ENCODE results near the gene BOLL. TPM values are rescaled to one million over a fixed set of nuclear protein-coding genes. Genes with fewer than 3 reads are reported as not detected.

Gene BOLL
- total and polyA plus RNA-seq, 2 donors (not counting 1 experiment from before 2014, with no cell fraction given), result not detected

DNA sequence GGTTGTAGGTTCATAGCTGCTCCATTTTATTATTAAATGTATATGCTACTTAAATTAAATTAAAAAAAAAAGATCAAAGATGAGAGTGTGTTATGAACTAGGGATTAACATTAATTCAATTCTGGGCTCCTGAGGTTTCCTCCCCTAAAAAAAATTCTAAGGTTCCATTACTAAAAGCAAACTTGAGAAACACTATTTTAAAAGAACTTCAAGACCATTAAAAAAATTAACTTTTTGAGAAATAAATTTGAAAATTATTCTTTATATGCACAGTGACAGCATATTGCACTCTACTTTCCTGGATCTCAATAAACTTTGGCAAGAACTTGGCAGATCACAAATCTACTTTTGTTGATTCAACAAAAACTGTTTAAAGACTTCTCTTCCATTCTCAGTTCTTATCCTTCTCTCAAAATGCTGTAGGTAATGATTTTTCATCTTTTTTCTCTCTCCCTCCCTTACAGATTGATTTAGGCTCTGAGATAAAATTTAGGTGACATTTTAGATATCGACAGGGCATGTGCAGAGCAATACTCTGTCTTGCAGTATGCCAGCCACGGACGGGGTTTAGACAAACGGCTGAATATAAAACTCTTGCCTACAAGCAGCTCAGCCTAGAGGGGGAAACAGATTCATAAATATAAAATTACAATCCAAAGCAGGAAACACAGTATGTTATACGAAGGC lies 80.5 kb downstream of the BOLL start:
- Histone ChIP-seq H3K27me3 (replicated peaks in 1 of 4; ENCODE audit: control extremely low read depth in 1 of 4, control insufficient read depth in 3 of 4, insufficient read depth in 4 of 4, low read length in 3 of 4) (peaks cover 0 to 10% (median 0%) of the 10 kb centered on the region in 4 experiments), H3K36me3 (replicated peaks in 1 of 2; ENCODE audit: control extremely low read depth in 1 of 2, control insufficient read depth in 1 of 2, extremely low read depth in 1 of 2, insufficient read depth in 2 of 2, low read length in 1 of 2) (no peaks in the 10 kb centered on the region), H3K79me2 (ENCODE audit: control insufficient read depth, insufficient read depth, low read length) (peaks cover 37% of the 10 kb centered on the region), H2AFZ (ENCODE audit: insufficient read depth, low read depth, low read length, poor library complexity, severe bottlenecking) (peak overlapping the region; percentile 88), H3K27ac (ENCODE audit: low read length in 2 of 2) (peak overlapping the region; percentile 80 to 85), H3K9ac (ENCODE audit: low read length) (peak overlapping the region; percentile 85), H3K4me1 (ENCODE audit: control insufficient read depth in 2 of 2, insufficient read depth in 2 of 2, low read length in 2 of 2) (peaks cover 25 to 27% of the 10 kb centered on the region in 2 donors), H3K4me2 (replicated peaks; ENCODE audit: low read depth, low read length, poor library complexity, severe bottlenecking) (peak overlapping the region; percentile 95), H4K20me1 (ENCODE audit: control insufficient read depth, insufficient read depth, low read length, poor library complexity, severe bottlenecking) (peaks cover 23% of the 10 kb centered on the region), H3K9me3 (ENCODE audit: control extremely low read depth in 1 of 3, control insufficient read depth in 2 of 3, insufficient read depth in 1 of 3, low read length in 2 of 3) (peaks cover 0 to 1% (median 0%) of the 10 kb centered on the region in 3 donors), H3K4me3 (ENCODE audit: control extremely low read depth in 1 of 5, extremely low read depth in 1 of 5, insufficient read depth in 1 of 5, low read depth in 2 of 5, low read length in 4 of 5) (peak overlapping the region; percentile 50 to 85 (median 78))
- POLR2A ChIA-PET, result interaction anchor here (0.7 to 1.3 kb wide), 3 partner anchors 205 to 269 kb away, joined by 3 read pairs; partner anchors contain the start of genes COQ10B, HSPD1, HSPE1 and SF3B1
- TF ChIP-seq, protein P1, sequence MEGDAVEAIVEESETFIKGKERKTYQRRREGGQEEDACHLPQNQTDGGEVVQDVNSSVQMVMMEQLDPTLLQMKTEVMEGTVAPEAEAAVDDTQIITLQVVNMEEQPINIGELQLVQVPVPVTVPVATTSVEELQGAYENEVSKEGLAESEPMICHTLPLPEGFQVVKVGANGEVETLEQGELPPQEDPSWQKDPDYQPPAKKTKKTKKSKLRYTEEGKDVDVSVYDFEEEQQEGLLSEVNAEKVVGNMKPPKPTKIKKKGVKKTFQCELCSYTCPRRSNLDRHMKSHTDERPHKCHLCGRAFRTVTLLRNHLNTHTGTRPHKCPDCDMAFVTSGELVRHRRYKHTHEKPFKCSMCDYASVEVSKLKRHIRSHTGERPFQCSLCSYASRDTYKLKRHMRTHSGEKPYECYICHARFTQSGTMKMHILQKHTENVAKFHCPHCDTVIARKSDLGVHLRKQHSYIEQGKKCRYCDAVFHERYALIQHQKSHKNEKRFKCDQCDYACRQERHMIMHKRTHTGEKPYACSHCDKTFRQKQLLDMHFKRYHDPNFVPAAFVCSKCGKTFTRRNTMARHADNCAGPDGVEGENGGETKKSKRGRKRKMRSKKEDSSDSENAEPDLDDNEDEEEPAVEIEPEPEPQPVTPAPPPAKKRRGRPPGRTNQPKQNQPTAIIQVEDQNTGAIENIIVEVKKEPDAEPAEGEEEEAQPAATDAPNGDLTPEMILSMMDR (IDR thresholded peaks at IDR 0.05), result no peak
- TF ChIP-seq EZH2 (IDR thresholded peaks at IDR 0.05; ENCODE audit: borderline replicate concordance, insufficient read depth, low read depth, low read length, poor library complexity, severe bottlenecking), result no peak
- Mint-ChIP-seq H3K27me3 (peaks cover 15% of the 10 kb centered on the region), H3K27ac (peak overlapping the region; percentile 95), H3K4me3 (peak overlapping the region; percentile 92), H3K9me3 (ENCODE audit: insufficient read depth) (no peaks in the 10 kb centered on the region), H3K4me1 (peaks cover 38% of the 10 kb centered on the region)
- WGBS (ENCODE audit: insufficient coverage), result 0% methylated on average over 1 of the region's 5 CpGs
- ATAC-seq (ENCODE audit: low read depth), result peak; percentile 45
- CTCF ChIA-PET, result interaction anchor here (0.7 to 3.2 kb wide), 2 partner anchors 83 to 593 kb away, joined by 3 to 13 read pairs; no protein-coding TSS in a partner anchor
- intact Hi-C loops (cut with micrococcal nuclease), result loop anchor here (1.0 to 10.0 kb wide), 4 partner anchors 251 to 1066 kb away; partner anchors contain the start of genes CCDC150, COQ10B, PGAP1 and SF3B1
- no peak for DNase-seq

- POLR2A ChIA-PET, result no interaction called here
- CTCF ChIA-PET, result no interaction called here
These were observed 84.2 kb downstream of the BOLL start for GRCh38 chr2:197700960-197701359.

More at GRCh38 chr2:197700960-197701359, 84.2 kb downstream of the BOLL start:
- no peak for ATAC-seq (ENCODE audit: low read depth)
- intact Hi-C loops (cut with micrococcal nuclease), result loop anchor here (10.0 kb wide), 1 partner anchor 776 kb away; the partner anchor contains the start of gene PGAP1
- H3K27ac ChIP-seq (ENCODE audit: low read length in 2 of 2), result no peak overlapping the region
- no peak overlapping the region for H3K9ac ChIP-seq (ENCODE audit: low read length)
- H3K4me1 Mint-ChIP-seq, result peaks cover 9% of the 10 kb centered on the region
- H3K4me2 ChIP-seq (replicated peaks; ENCODE audit: low read depth, low read length, poor library complexity, severe bottlenecking), result no peak overlapping the region
- H4K20me1 ChIP-seq (ENCODE audit: control insufficient read depth, insufficient read depth, low read length, poor library complexity, severe bottlenecking), result peaks cover 1% of the 10 kb centered on the region
- H3K4me3 ChIP-seq (ENCODE audit: control extremely low read depth in 1 of 5, extremely low read depth in 1 of 5, insufficient read depth in 1 of 5, low read depth in 2 of 5, low read length in 4 of 5), result no peak overlapping the region
- no peaks in the 10 kb centered on the region for H3K36me3 ChIP-seq (replicated peaks in 1 of 2; ENCODE audit: control extremely low read depth in 1 of 2, control insufficient read depth in 1 of 2, extremely low read depth in 1 of 2, insufficient read depth in 2 of 2, low read length in 1 of 2)
- H3K4me1 ChIP-seq (ENCODE audit: control insufficient read depth in 2 of 2, insufficient read depth in 2 of 2, low read length in 2 of 2), result peaks cover under 1 to 3% of the 10 kb centered on the region in 2 donors
- H3K9me3 Mint-ChIP-seq (ENCODE audit: insufficient read depth), result no peaks in the 10 kb centered on the region
- 83% methylated on average over 2 of the region's 3 CpGs for WGBS (ENCODE audit: insufficient coverage)
- peaks cover 0 to 10% (median 0%) of the 10 kb centered on the region in 4 experiments for H3K27me3 ChIP-seq (replicated peaks in 1 of 4; ENCODE audit: control extremely low read depth in 1 of 4, control insufficient read depth in 3 of 4, insufficient read depth in 4 of 4, low read length in 3 of 4)
- H3K27ac Mint-ChIP-seq, result no peak overlapping the region
- H3K27me3 Mint-ChIP-seq, result peaks cover 15% of the 10 kb centered on the region
- no peak for TF ChIP-seq EZH2 (IDR thresholded peaks at IDR 0.05; ENCODE audit: borderline replicate concordance, insufficient read depth, low read depth, low read length, poor library complexity, severe bottlenecking)
- TF ChIP-seq, protein P1 (IDR thresholded peaks at IDR 0.05), result no peak
- H2AFZ ChIP-seq (ENCODE audit: insufficient read depth, low read depth, low read length, poor library complexity, severe bottlenecking), result no peak overlapping the region
- peaks cover 0 to 1% (median 0%) of the 10 kb centered on the region in 3 donors for H3K9me3 ChIP-seq (ENCODE audit: control extremely low read depth in 1 of 3, control insufficient read depth in 2 of 3, insufficient read depth in 1 of 3, low read length in 2 of 3)
- no peak overlapping the region for H3K4me3 Mint-ChIP-seq
- peaks cover 8% of the 10 kb centered on the region for H3K79me2 ChIP-seq (ENCODE audit: control insufficient read depth, insufficient read depth, low read length)
- DNase-seq, result no peak

Measured in B cell (primary cell).